Central memory CD8-positive, alpha-beta T cell (primary cell): ENCODE data around the gene TAGLN2.
"Not testable (repeated sequence)": the region's sequence is repeated elsewhere in the genome, so short reads cannot be mapped to it uniquely, and the experiment has no call there.

Experiments used
- ATAC-seq: fragments of 150-1000 bp; cut with Tn5 transposase; replicated peaks from 2 replicates; pipeline ENCODE4 v1.10.0; 2022; ENCODE audit warnings: mild to moderate bottlenecking, moderate FRiP score, moderate number of reproducible peaks; ENCODE audit not compliant: poor library complexity, severe bottlenecking; ENCODE audit errors: extremely low read depth
- DNase-seq, 2 donors: peaks; one replicate each; pipeline ENCODE4 v3.0.0; 2021; ENCODE audit warnings: low spot score in 2 of 2
- H3K27ac Mint-ChIP-seq: one replicate; pipeline ENCODE4 v1.8.0; 2022; ENCODE audit warnings: low read depth, mild to moderate bottlenecking, moderate library complexity, mixed read lengths
- H3K27me3 Mint-ChIP-seq: one replicate; pipeline ENCODE4 v1.8.0; 2022; ENCODE audit warnings: mixed read lengths
- H3K36me3 Mint-ChIP-seq: one replicate; pipeline ENCODE4 v1.8.0; 2022; ENCODE audit warnings: mild to moderate bottlenecking, moderate library complexity, mixed read lengths; ENCODE audit not compliant: insufficient read depth
- H3K4me1 Mint-ChIP-seq: one replicate; pipeline ENCODE4 v1.8.0; 2022; ENCODE audit warnings: mixed read lengths
- H3K4me3 Mint-ChIP-seq: one replicate; pipeline ENCODE4 v1.8.0; 2022; ENCODE audit warnings: mild to moderate bottlenecking, moderate library complexity, mixed read lengths
- H3K9me3 Mint-ChIP-seq: one replicate; pipeline ENCODE4 v1.8.0; 2022; ENCODE audit warnings: mixed read lengths

Gene TAGLN2

GRCh38 chr1:159911326-159912070 lies 13.8 kb downstream of the TAGLN2 start:
- Mint-ChIP-seq H3K4me3 (peak overlapping the region; percentile 55), H3K9me3 (no peaks in the 10 kb centered on the region), H3K27ac (peak overlapping the region; percentile 96), H3K27me3 (no peaks in the 10 kb centered on the region), H3K4me1 (peaks cover 75% of the 10 kb centered on the region), H3K36me3 (peaks cover 17% of the 10 kb centered on the region)
- DNase-seq (no peak), ATAC-seq (no peak)

- Mint-ChIP-seq H3K27me3 (no peaks in the 10 kb centered on the region), H3K4me3 (no peak overlapping the region), H3K4me1 (peaks cover 50% of the 10 kb centered on the region), H3K27ac (peak overlapping the region; percentile 65), H3K36me3 (peaks cover 11% of the 10 kb centered on the region), H3K9me3 (no peaks in the 10 kb centered on the region)
- no peak for ATAC-seq
- DNase-seq, result no peak
Measured at GRCh38 chr1:159908031-159908940, 17.0 kb downstream of the TAGLN2 start.

- Mint-ChIP-seq H3K4me1 (peaks cover 37% of the 10 kb centered on the region), H3K4me3 (no peak overlapping the region), H3K9me3 (no peaks in the 10 kb centered on the region), H3K27me3 (no peaks in the 10 kb centered on the region), H3K36me3 (peaks cover 11% of the 10 kb centered on the region), H3K27ac (peak overlapping the region; percentile 65)
- no peak for DNase-seq
- no peak for ATAC-seq
Measured at GRCh38 chr1:159906960-159907359, 18.3 kb downstream of the TAGLN2 start.

GRCh38 chr1:159904036-159904435 lies 21.3 kb downstream of the TAGLN2 start:
- H3K27me3 Mint-ChIP-seq, H3K4me3 Mint-ChIP-seq, H3K9me3 Mint-ChIP-seq, H3K36me3 Mint-ChIP-seq, ATAC-seq, H3K27ac Mint-ChIP-seq, DNase-seq: not testable (repeated sequence)
- peaks cover 13% of the 10 kb centered on the region for H3K4me1 Mint-ChIP-seq

GRCh38 chr1:159902541-159902940 lies 22.8 kb downstream of the TAGLN2 start:
- Mint-ChIP-seq H3K36me3 (peaks cover 2% of the 10 kb centered on the region), H3K4me3 (no peak overlapping the region), H3K4me1 (peaks cover 7% of the 10 kb centered on the region), H3K27ac (no peak overlapping the region), H3K27me3 (no peaks in the 10 kb centered on the region), H3K9me3 (no peaks in the 10 kb centered on the region)
- DNase-seq (no peak), ATAC-seq (no peak)

GRCh38 chr1:159900755-159901360 lies 24.4 kb downstream of the TAGLN2 start:
- Mint-ChIP-seq H3K27ac (no peak overlapping the region), H3K4me3 (no peak overlapping the region), H3K36me3 (peaks cover 1% of the 10 kb centered on the region), H3K27me3 (no peaks in the 10 kb centered on the region), H3K9me3 (no peaks in the 10 kb centered on the region), H3K4me1 (no peaks in the 10 kb centered on the region)
- DNase-seq (no peak), ATAC-seq (no peak)

- DNase-seq, result no peak
- peak within 1 kb of the TSS; percentile 78 for H3K27ac Mint-ChIP-seq
Measured at GRCh38 chr1:159900086-159900680, 25.1 kb downstream of the TAGLN2 start, which contains the start of gene CFAP45. Gene CFAP45 (minus strand): TSS chr1:159900165. CDS start chr1:159900098, 67 bp downstream.

GRCh38 chr1:159899634-159900033 lies 25.7 kb downstream of the TAGLN2 start:
- H3K4me1 Mint-ChIP-seq, H3K4me3 Mint-ChIP-seq, H3K9me3 Mint-ChIP-seq, H3K36me3 Mint-ChIP-seq, H3K27me3 Mint-ChIP-seq, DNase-seq, ATAC-seq: not testable (repeated sequence)
- peak overlapping the region; percentile 78 for H3K27ac Mint-ChIP-seq

More at GRCh38 chr1:159900086-159900680, 25.1 kb downstream of the TAGLN2 start, which contains the start of gene CFAP45:
- no peaks in the 10 kb centered on the region for H3K4me1 Mint-ChIP-seq
- no peak within 1 kb of the TSS for H3K4me3 Mint-ChIP-seq
- ATAC-seq, result no peak
- peaks cover 2% of the 10 kb centered on the region for H3K27me3 Mint-ChIP-seq
- H3K9me3 Mint-ChIP-seq, result no peaks in the 10 kb centered on the region
- peaks cover 1% of the 10 kb centered on the region for H3K36me3 Mint-ChIP-seq

- H3K9me3 Mint-ChIP-seq, result no peaks in the 10 kb centered on the region
- H3K27ac Mint-ChIP-seq, result no peak overlapping the region
- DNase-seq, result no peak
- no peaks in the 10 kb centered on the region for H3K4me1 Mint-ChIP-seq
- no peak overlapping the region for H3K4me3 Mint-ChIP-seq
- ATAC-seq, result no peak
- H3K27me3 Mint-ChIP-seq, result peaks cover 6% of the 10 kb centered on the region
- H3K36me3 Mint-ChIP-seq, result no peaks in the 10 kb centered on the region
Measured at GRCh38 chr1:159898527-159898926, 26.8 kb downstream of the TAGLN2 start.

GRCh38 chr1:159897962-159898361 lies 27.3 kb downstream of the TAGLN2 start:
- Mint-ChIP-seq H3K27ac (no peak overlapping the region), H3K27me3 (peaks cover 6% of the 10 kb centered on the region), H3K4me3 (no peak overlapping the region), H3K4me1 (no peaks in the 10 kb centered on the region), H3K9me3 (no peaks in the 10 kb centered on the region), H3K36me3 (no peaks in the 10 kb centered on the region)
- DNase-seq (no peak), ATAC-seq (no peak)

GRCh38 chr1:159896546-159896930 lies 28.8 kb downstream of the TAGLN2 start:
- Mint-ChIP-seq H3K9me3 (no peaks in the 10 kb centered on the region), H3K36me3 (no peaks in the 10 kb centered on the region), H3K4me3 (no peak overlapping the region), H3K4me1 (peaks cover 9% of the 10 kb centered on the region), H3K27me3 (peaks cover 6% of the 10 kb centered on the region), H3K27ac (no peak overlapping the region)
- no peak for ATAC-seq
- no peak for DNase-seq

- DNase-seq (no peak), ATAC-seq (no peak)
- Mint-ChIP-seq H3K27ac (no peak overlapping the region), H3K4me1 (peaks cover 12% of the 10 kb centered on the region), H3K4me3 (no peak overlapping the region), H3K36me3 (no peaks in the 10 kb centered on the region), H3K27me3 (peaks cover 6% of the 10 kb centered on the region), H3K9me3 (no peaks in the 10 kb centered on the region)
Measured at GRCh38 chr1:159895836-159896545, 29.3 kb downstream of the TAGLN2 start.
